H1 (cell line): ENCODE results near the gene ADAD2. TPM values are rescaled to one million over a fixed set of nuclear protein-coding genes. Genes with fewer than 3 reads are reported as not detected.

Source experiments
- BACH1 ChIP-seq: IDR thresholded peaks from 2 replicates; pipeline ENCODE4 v1.6.1; 2012; ENCODE audit warnings: low read length, improper control_type of control experiment
- CHD7 ChIP-seq: fragments of 300-600 bp; sonication (generic); IDR thresholded peaks from 2 replicates; pipeline ENCODE4 v1.7.1; 2012; ENCODE audit warnings: low read length, moderate library complexity, mild to moderate bottlenecking, inconsistent platforms; ENCODE audit not compliant: insufficient replicate concordance
- CTBP2 ChIP-seq: IDR thresholded peaks from 2 replicates; pipeline ENCODE4 v1.7.0; 2011; ENCODE audit warnings: borderline replicate concordance, mild to moderate bottlenecking, moderate library complexity, mixed read lengths, low read length; ENCODE audit not compliant: insufficient read depth, insufficient read length
- E2F6 ChIP-seq: IDR thresholded peaks from 2 replicates; pipeline ENCODE4 v1.6.1; 2012; ENCODE audit warnings: inconsistent platforms
- EP300 ChIP-seq, 2 experiments: IDR thresholded peaks; 1 replicate in 1 of 2; 2 replicates in 1 of 2; pipeline ENCODE4 v1.6.1; 2011 to 2012; ENCODE audit warnings: low read depth in 2 of 2, low read length in 2 of 2, mild to moderate bottlenecking in 2 of 2, borderline replicate concordance in 1 of 2, inconsistent platforms in 1 of 2, moderate library complexity in 1 of 2
- FOSL1 ChIP-seq: IDR thresholded peaks from 2 replicates; pipeline ENCODE4 v1.6.1; 2011; ENCODE audit warnings: mild to moderate bottlenecking, low read depth, low read length, moderate library complexity; ENCODE audit not compliant: insufficient read depth
- POLR2A ChIP-seq, 2 experiments: IDR thresholded peaks; 1 replicate in 1 of 2; 2 replicates in 1 of 2; pipeline ENCODE4 v1.6.1; 2011; ENCODE audit warnings: low read depth in 2 of 2, low read length in 2 of 2, mild to moderate bottlenecking in 2 of 2; ENCODE audit errors: control extremely low read depth in 1 of 2
- SP4 ChIP-seq: IDR thresholded peaks from 2 replicates; pipeline ENCODE4 v1.6.1; 2012; ENCODE audit warnings: low read length, inconsistent platforms
- SRF ChIP-seq: IDR thresholded peaks from 2 replicates; pipeline ENCODE4 v1.6.1; 2011; ENCODE audit warnings: mild to moderate bottlenecking, low read depth, low read length, moderate library complexity
- polyA plus RNA-seq, 7 experiments: library from polyadenylated mRNA; depleted of rRNA in 3 of 7; stranded (reverse) in 5 of 7; unstranded in 2 of 7; fragments of >200 nt in 5 of 7; fragments of 200-250 nt in 2 of 7; gene quantifications; 1 replicate in 5 of 7; 2 replicates in 1 of 7; 4 replicates in 1 of 7; pipeline versions ENCODE4 v1.2.1 to v1.2.3, GENCODE V29; 2011 to 2013; ENCODE audit warnings: missing spikeins in 2 of 7, mixed read lengths in 2 of 7
- total RNA-seq: library from RNA; stranded (reverse); fragmentation: NEBNext Ultra II Directional; extraction: Animal tissue kit (Norgen Biotek cat#: 25700); gene quantifications from 2 replicates; pipeline ENCODE4 v1.2.1, GENCODE V29; 2021

ADAD2 gene
- total and polyA plus RNA-seq, 2 of the 8 experiments (the other 6 are each of a cell fraction or from before 2014, with no cell fraction given) = 1.2 to 1.3 TPM

- TF ChIP-seq CHD7 (no peak), EP300 (IDR thresholded peaks at IDR 0.05; ENCODE audit: borderline replicate concordance in 1 of 2, low read depth in 2 of 2, low read length in 2 of 2) (no peak), SP4 (no peak), POLR2A (IDR thresholded peaks at IDR 0.05; ENCODE audit: control extremely low read depth in 1 of 2, low read depth in 2 of 2, low read length in 2 of 2) (no peak), SRF (no peak), BACH1 (no peak), E2F6 (no peak), FOSL1 (no peak), CTBP2 (no peak)
Measured at GRCh38 chr16:84161801-84162200, 29.2 kb upstream of the ADAD2 start (continued).
